ENCODE data around the gene PLA2G2A.
"Not testable (repeated sequence)": the region's sequence is repeated elsewhere in the genome, so short reads cannot be mapped to it uniquely, and the experiment has no call there.

Gene PLA2G2A

GRCh38 chr1:19932866-19933265 is 46.6 kb downstream of the PLA2G2A start:
- no peak for DNase-seq (ENCODE audit: low read depth in 2 of 2)

DNA sequence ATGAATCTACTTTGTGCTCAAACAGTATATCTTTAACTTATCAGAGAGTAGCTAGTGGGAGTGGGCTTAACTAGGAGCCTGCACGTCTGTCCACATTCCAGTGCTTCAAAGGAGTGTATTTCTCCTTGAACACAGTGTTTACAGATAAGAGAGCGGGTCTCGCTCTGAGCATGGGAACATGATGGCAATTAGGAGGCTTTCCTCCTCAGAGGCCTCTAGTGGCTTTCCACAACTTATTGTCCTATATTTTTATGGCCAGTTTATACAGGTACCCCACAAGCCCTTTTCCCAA is 52.3 kb downstream of the PLA2G2A start:
- not testable (repeated sequence) for DNase-seq (ENCODE audit: low read depth in 2 of 2)

DNA sequence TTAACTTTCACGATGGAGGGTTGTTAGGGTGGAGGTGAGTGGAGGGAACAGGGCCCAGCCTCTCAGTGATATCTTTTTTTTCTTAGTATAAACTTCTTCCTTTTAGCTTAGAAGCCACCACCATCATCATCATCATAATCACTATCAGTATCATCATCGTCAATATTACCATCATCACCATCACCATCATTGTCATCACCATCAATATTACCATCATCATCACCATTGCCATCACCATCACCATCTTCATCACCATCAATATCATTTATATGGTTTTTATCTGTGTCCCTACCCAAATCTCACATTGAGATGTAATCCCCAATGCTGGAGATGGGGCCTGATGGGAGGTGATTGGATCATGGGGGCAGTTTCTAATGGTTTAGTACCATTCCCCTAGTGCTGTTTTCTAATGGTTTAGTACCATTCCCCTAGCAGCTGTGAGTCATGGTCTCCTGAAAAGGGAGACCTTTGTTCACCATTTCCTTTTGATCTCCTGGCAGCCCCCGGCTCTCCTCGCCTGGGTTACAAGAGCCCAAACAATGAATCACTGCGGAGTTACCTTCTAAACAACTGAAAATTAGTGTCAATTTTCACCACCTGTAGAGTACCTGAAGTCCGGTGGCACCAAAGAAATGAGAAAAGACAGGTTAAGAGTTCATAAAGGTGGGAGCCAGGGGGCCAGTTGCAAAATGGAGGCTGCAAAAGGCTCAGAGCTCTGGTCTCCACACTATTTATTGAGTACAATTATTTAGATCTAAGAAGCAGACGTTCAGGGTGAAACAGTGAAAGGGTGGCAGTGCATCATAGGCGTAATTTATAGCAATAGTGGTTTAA is 52.9 kb downstream of the PLA2G2A start:
- DNase-seq (ENCODE audit: low read depth in 2 of 2), result no peak

Data from stimulated activated CD4-positive, alpha-beta T cell treated with anti-CD3 and anti-CD28 coated beads, Interleukin-1b, Interleukin-23, amount 100 ng/mL, for 4 hours (primary cell).